ENCODE results near the gene PDGFRB.

DNA sequence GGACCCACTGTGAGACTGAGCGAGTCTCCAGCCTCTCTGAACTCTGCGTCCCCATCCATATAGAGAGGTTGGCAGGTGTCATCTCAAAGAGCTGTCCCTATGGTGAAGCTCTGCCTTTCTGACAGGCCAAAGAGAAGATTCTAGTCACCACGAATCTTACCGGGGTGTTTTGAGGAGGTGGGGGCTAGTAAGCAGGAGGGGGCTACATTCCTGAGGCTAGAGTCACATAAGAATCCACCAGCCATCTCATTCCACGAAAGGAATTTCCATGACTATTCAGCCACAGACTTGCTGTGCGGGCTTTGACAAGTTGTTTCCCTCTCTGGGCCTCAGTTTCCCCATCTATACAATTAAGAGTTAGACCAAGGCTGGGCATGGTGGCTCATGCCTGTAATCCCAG is 16.3 kb downstream of the PDGFRB start:
- TF ChIP-seq, protein P1, sequence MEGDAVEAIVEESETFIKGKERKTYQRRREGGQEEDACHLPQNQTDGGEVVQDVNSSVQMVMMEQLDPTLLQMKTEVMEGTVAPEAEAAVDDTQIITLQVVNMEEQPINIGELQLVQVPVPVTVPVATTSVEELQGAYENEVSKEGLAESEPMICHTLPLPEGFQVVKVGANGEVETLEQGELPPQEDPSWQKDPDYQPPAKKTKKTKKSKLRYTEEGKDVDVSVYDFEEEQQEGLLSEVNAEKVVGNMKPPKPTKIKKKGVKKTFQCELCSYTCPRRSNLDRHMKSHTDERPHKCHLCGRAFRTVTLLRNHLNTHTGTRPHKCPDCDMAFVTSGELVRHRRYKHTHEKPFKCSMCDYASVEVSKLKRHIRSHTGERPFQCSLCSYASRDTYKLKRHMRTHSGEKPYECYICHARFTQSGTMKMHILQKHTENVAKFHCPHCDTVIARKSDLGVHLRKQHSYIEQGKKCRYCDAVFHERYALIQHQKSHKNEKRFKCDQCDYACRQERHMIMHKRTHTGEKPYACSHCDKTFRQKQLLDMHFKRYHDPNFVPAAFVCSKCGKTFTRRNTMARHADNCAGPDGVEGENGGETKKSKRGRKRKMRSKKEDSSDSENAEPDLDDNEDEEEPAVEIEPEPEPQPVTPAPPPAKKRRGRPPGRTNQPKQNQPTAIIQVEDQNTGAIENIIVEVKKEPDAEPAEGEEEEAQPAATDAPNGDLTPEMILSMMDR (IDR thresholded peaks at IDR 0.05), result no peak
- no peak for TF ChIP-seq POLR2A (IDR thresholded peaks at IDR 0.05)
